Esophagus squamous epithelium (tissue), 5 donors: ENCODE measurements around the gene SOCS4. TPM values are rescaled to one million over a fixed set of nuclear protein-coding genes. Genes with fewer than 3 reads are reported as not detected.

Experiments used
- DNase-seq: peaks from one replicate; lab custom pipeline; 2025; lab: John Stamatoyannopoulos, UW
- H3K27ac ChIP-seq, 4 donors: fragments of 200-600 bp; sonication (generic); one replicate each; pipeline ENCODE4 v1.5.1; 2016 to 2019; ENCODE audit warnings: mild to moderate bottlenecking in 1 of 4
- H3K27me3 ChIP-seq, 4 donors: fragments of 200-600 bp; sonication (generic); 1 replicate in 3 of 4; 2 replicates in 1 of 4; pipeline versions ENCODE4 v1.5.1 to v1.6.0; 2017 to 2021; ENCODE audit warnings: antibody characterized with exemption in 1 of 4
- H3K36me3 ChIP-seq, 3 donors: fragments of 200-600 bp; sonication (generic); one replicate each; pipeline ENCODE4 v1.5.1; 2016 to 2019
- H3K4me1 ChIP-seq, 3 donors: fragments of 200-600 bp; sonication (generic); one replicate each; pipeline ENCODE4 v1.5.1; 2017 to 2019
- H3K4me3 ChIP-seq, 4 donors: fragments of 200-600 bp; sonication (generic); 1 replicate in 3 of 4; 2 replicates in 1 of 4; pipeline ENCODE4 v1.5.1; 2016 to 2019; ENCODE audit warnings: mild to moderate bottlenecking in 2 of 4, moderate library complexity in 1 of 4
- H3K9me3 ChIP-seq, 3 donors: fragments of 200-600 bp; sonication (generic); one replicate each; pipeline ENCODE4 v1.5.1; 2016 to 2019
- CTCF ChIP-seq, 6 experiments: fragments of 450-650 bp in 4 of 6; fragments of 200-600 bp in 2 of 6; sonication (generic) in 2 of 6; IDR thresholded peaks; one replicate each; pipeline ENCODE4 v1.5.1; 2016 to 2019; ENCODE audit warnings: antibody characterized with exemption in 6 of 6, mild to moderate bottlenecking in 4 of 6, moderate library complexity in 4 of 6
- POLR2A ChIP-seq, 4 donors: fragments of 450-650 bp; IDR thresholded peaks; one replicate each; pipeline ENCODE4 v1.6.1; 2017; ENCODE audit warnings: antibody characterized with exemption in 4 of 4, mild to moderate bottlenecking in 4 of 4, moderate library complexity in 3 of 4
- WGBS, 2 donors: methylation state at CpG; one replicate each; pipeline ENCODE4 v1.1.5; 2018; 5-methylcytosine and 5-hydroxymethylcytosine counted together
- intact Hi-C: fragments of 100-400 bp; cut with DNase I; formaldehyde crosslinking; loops from one replicate; pipeline ENCODE4 v1.15.0; 2022
- total RNA-seq, 4 donors: library from RNA; depleted of rRNA; stranded (reverse); fragments of >200 nt; gene quantifications; one replicate each; pipeline ENCODE4 v1.1.0, GENCODE V29; 2016
- donor health status: DM: yes; HTN: yes; CAD: no.

Gene SOCS4, protein sequence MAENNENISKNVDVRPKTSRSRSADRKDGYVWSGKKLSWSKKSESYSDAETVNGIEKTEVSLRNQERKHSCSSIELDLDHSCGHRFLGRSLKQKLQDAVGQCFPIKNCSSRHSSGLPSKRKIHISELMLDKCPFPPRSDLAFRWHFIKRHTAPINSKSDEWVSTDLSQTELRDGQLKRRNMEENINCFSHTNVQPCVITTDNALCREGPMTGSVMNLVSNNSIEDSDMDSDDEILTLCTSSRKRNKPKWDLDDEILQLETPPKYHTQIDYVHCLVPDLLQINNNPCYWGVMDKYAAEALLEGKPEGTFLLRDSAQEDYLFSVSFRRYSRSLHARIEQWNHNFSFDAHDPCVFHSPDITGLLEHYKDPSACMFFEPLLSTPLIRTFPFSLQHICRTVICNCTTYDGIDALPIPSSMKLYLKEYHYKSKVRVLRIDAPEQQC
- 10 to 100 TPM in 2 of 4 donors, 1 to 10 TPM in 2; 5.9 to 20.1 (median 12.1) TPM for total RNA-seq

DNA sequence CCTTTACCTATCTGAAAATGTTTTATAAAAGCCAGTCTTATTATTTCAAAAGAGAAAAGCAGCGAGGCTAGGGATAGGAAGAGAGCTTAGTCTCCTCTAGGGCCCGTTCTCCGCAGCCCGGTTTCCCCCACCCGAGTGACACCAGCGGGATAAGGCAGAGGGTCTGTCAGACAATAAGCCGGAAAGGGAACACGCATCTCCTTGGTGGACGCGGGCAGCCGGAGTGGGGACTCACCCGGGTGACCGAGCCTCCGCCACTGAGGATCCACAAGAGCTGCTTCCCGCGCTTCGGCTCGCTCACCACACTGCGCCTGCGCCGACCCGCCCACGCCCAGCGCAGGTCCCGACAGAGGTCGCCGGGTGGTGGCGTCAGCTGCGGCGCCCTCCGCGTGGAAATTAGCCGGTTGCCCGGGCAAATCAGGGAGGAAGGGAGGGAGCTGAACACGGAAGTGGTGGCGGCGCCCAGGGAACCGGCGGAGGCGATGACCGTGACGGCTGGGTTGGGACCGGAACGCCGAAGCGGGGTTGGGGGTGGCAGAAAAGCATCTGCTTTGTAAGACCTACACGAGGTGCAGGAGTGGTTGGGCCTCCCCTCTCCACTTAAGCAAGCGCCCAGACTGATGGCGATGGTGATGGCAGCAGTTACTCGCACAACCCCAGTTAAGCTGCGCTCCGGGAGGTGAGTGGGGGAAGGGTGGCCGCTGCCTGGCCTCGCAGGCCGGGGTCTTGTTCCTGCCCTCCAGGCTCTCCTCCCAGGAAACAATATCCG, at the start of gene SOCS4, which contains the start of gene WDHD1:
Gene SOCS4 (plus strand): TSS at position 444 of the 769 bp plus-strand sequence. CDS start 15,806 bp downstream, outside the sequence.
Gene WDHD1 (minus strand): TSS at position 307 of the 769 bp plus-strand sequence. CDS start 312 bp downstream, outside the sequence.
- peaks cover 3 to 47% (median 24%) of the 10 kb centered on the region in 3 donors for H3K4me1 ChIP-seq
- WGBS, 2 donors: 0% methylated on average over 5 to 13 of the region's 56 CpGs
- TF ChIP-seq CTCF (IDR thresholded peaks at IDR 0.05): peak in 2 of 6 experiments; percentile 22 to 53
- peak in 3 of 4 donors; percentile 40 to 73 (median 70) for TF ChIP-seq POLR2A (IDR thresholded peaks at IDR 0.05)
- no peaks in the 10 kb centered on the region for H3K27me3 ChIP-seq
- peak; percentile 45 for DNase-seq
- intact Hi-C loops: no loop called here
- no peaks in the 10 kb centered on the region for H3K9me3 ChIP-seq
- H3K4me3 ChIP-seq: peak within 1 kb of the TSS; percentile 81 to 97 (median 83)
- H3K27ac ChIP-seq: peak within 1 kb of the TSS; percentile 85 to 94 (median 92)
- no peaks in the 10 kb centered on the region for H3K36me3 ChIP-seq

- H3K4me3 ChIP-seq: no peak overlapping the region
Observed at GRCh38 chr14:54979039-54979438, 48.0 kb upstream of the SOCS4 start.

DNA sequence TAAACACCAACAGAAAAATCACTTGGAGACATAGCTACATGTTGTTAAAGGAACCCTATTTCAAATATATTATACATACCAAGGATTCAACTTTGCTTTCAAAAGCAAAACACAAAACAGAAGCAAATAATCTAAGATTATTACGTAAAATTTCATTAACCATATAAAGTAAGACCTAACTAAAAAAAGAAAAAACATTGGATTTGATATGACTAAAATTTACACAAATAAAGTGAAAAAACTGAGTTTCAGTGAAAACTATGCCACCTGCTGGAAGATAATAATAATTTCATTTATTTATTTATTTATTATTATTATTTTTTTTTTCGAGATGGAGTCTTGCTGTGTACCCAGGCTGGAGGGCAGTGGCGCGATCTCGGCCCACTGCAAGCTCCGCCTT, 45.3 kb upstream of the SOCS4 start:
- H3K36me3 ChIP-seq: peaks cover 0 to 6% (median 0%) of the 10 kb centered on the region in 3 donors
- H3K27me3 ChIP-seq: no peaks in the 10 kb centered on the region
- TF ChIP-seq CTCF (IDR thresholded peaks at IDR 0.05) (peak in 2 of 6 experiments; percentile 17 to 23), POLR2A (IDR thresholded peaks at IDR 0.05) (no peak)
- peaks cover 0 to 11% (median 0%) of the 10 kb centered on the region in 3 donors for H3K4me1 ChIP-seq
- H3K9me3 ChIP-seq: no peaks in the 10 kb centered on the region
- H3K4me3 ChIP-seq: no peak overlapping the region
- WGBS, 2 donors: 68 to 95% methylated on average over 6 of the region's 6 CpGs
- intact Hi-C loops: no loop called here
- DNase-seq: no peak
- H3K27ac ChIP-seq: no peak overlapping the region

More at GRCh38 chr14:54979039-54979438, 48.0 kb upstream of the SOCS4 start:
- 67 to 76% methylated on average over 3 of the region's 3 CpGs for WGBS, 2 donors
- no peaks in the 10 kb centered on the region for H3K4me1 ChIP-seq
- no peak for DNase-seq
- H3K9me3 ChIP-seq: no peaks in the 10 kb centered on the region
- no peaks in the 10 kb centered on the region for H3K27me3 ChIP-seq
- intact Hi-C loops: no loop called here
- no peak overlapping the region for H3K27ac ChIP-seq
- no peak for TF ChIP-seq POLR2A (IDR thresholded peaks at IDR 0.05)
- no peak for TF ChIP-seq CTCF (IDR thresholded peaks at IDR 0.05)
- H3K36me3 ChIP-seq: peaks cover 0 to 6% (median 0%) of the 10 kb centered on the region in 3 donors

DNA sequence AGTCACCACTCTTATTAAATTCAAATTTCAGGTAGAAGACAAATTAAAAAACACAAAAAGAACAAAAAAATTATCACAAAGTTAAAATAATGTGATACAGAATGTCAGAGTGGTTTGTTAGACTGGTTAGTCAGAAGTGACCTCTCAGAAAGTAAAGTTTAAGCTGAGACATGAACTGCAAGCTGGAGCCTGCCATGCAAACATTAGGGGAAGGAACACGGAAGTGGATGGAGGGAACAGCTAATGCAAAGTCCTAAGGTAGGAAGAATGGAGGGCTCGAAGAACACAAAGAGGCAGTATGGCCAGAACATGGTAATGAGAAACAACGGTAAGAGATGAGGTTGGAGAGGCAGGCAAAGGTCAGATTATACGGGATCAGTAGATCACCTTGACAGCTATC, 41.9 kb upstream of the SOCS4 start:
- 62 to 65% methylated on average over 4 of the region's 4 CpGs for WGBS, 2 donors
- H3K4me1 ChIP-seq: peaks cover 0 to 11% (median 0%) of the 10 kb centered on the region in 3 donors
- H3K4me3 ChIP-seq: no peak overlapping the region
- H3K27ac ChIP-seq: peak overlapping the region in 3 of 4 donors; percentile 2 to 23 (median 7)
- intact Hi-C loops: no loop called here
- H3K27me3 ChIP-seq: no peaks in the 10 kb centered on the region
- no peak for DNase-seq
- TF ChIP-seq POLR2A (IDR thresholded peaks at IDR 0.05) (no peak), CTCF (IDR thresholded peaks at IDR 0.05) (no peak)
- no peaks in the 10 kb centered on the region for H3K9me3 ChIP-seq
- peaks cover 0 to 6% (median 0%) of the 10 kb centered on the region in 3 donors for H3K36me3 ChIP-seq
